ENCODE data around the gene FMNL2. TPM values are rescaled to one million over a fixed set of nuclear protein-coding genes. Genes with fewer than 3 reads are reported as not detected.

The FMNL2 gene
- polyA plus RNA-seq, 1 donor, result 22.4 TPM

- no peak for DNase-seq (ENCODE audit: low read depth)
These were observed 276.7 kb downstream of the FMNL2 start for GRCh38 chr2:152611458-152612231.

- DNase-seq (ENCODE audit: low read depth), result no peak
These were observed 278.3 kb downstream of the FMNL2 start for GRCh38 chr2:152613235-152613634.

DNA sequence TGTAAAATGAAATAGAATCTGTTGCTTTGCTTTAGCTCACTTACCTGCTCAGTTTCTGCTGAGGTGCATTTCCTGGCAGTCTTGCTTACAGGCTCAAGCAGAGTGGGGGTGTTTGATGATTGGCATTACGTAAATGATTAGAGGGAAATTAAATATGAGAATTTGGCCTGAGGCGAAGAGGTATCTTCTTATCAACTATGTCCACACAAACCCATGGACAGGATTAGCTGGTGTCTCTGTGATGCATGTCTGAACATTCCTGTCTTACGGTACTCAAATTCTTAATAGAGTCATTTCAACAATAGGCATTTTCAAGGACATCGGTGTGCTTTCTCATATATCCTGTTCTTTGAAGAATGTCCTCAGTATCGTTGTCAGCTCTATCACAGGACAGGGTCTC is 280.2 kb downstream of the FMNL2 start:
- DNase-seq (ENCODE audit: low read depth), result no peak

DNA sequence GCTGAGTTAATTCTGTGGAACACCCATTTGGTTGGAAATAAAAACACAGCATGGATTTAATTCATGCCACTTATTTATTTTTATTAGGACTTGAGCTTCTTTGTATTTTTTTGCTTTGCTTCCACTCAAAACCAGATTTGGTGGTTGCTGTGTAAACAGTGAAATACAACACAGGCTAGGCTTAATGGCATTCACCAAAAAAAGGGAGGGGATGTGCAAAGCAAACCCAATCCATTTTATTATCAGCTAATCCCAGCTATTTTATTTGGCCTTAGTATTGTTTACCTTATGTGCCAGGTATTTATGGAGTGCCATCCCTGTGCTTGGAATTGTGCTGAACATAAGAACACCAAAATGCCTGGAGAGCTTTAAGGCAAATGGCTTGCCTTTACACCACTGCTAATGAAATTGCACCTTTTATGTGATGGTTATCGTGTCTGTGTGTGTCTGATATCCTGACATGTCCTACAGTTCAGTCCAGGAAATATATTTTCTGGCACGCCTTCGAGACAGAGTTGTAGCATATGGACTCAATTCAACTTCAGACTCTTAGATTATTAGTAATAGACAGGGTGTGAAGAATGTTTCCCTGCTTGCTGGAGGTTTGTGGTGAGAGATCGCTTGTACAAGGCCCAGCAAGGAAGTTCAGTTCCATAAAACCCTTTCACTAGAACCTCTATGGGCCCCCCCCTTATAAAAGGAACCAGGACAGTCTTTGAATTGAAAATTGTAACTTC is 282.6 kb downstream of the FMNL2 start:
- DNase-seq (ENCODE audit: low read depth), result no peak

GRCh38 chr2:152618193-152618564 is 283.2 kb downstream of the FMNL2 start:
- no peak for DNase-seq (ENCODE audit: low read depth)

DNA sequence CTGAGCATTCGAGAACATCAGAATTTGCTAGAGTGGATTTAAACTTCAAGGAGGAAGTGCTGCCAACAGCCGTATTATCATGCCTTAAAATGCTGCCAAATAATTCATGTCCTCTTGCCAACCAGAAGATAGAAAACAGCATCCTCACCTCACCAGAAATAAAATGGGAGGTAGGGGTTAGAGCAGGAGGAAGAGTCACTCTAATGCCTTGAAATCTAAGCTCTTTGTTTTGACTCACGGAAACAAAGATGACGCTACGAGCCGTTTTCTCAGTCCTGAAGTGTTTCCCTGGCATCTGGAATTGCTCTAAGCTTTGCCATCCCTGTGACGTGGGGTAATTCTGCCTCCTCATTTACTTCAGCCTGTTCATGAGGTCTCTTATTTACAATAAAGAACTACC is 285.2 kb downstream of the FMNL2 start:
- DNase-seq (ENCODE audit: low read depth), result no peak

DNA sequence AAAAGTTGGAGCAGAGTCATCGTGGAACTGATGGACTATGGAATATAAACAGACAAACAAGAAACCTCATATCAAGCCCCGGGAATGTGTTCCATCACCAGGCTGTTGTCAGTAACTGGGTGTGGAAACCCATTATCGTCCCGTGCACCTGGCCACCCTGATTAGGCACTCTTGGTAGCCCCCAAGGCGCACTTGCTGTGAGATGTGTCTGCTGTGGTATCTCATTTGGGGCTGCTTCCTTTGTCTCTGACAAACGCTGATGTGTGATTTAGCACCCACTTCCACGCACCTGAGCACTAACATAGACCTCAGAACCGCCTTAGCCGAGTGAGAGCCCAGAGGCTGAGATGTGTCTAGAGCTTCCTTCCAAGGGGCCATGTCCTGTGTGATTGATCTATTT is 286.0 kb downstream of the FMNL2 start:
- no peak for DNase-seq (ENCODE audit: low read depth)

GRCh38 chr2:152622219-152622618 is 287.2 kb downstream of the FMNL2 start:
- DNase-seq (ENCODE audit: low read depth), result no peak

GRCh38 chr2:152623076-152623740 is 288.2 kb downstream of the FMNL2 start:
- DNase-seq (ENCODE audit: low read depth), result no peak

DNA sequence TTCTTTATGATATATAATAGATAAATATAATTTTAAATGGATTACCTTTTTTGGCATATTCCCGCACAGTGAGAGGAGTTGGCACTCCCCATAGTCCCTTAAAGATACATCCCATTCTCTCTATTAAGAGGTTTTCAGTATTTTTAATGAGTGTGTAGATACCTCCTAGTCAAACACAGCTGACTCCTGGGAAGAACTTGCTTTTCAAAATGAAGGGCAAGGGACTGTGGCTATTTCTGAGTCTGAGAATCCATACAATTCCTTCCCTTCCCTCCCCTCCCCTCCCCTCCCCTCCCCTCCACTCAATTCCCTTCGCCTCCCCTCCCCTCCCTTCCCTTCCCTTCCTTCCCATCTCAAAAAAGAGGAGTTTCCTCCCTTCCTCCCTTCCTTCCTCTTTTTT is 288.8 kb downstream of the FMNL2 start:
- DNase-seq (ENCODE audit: low read depth), result no peak

DNA sequence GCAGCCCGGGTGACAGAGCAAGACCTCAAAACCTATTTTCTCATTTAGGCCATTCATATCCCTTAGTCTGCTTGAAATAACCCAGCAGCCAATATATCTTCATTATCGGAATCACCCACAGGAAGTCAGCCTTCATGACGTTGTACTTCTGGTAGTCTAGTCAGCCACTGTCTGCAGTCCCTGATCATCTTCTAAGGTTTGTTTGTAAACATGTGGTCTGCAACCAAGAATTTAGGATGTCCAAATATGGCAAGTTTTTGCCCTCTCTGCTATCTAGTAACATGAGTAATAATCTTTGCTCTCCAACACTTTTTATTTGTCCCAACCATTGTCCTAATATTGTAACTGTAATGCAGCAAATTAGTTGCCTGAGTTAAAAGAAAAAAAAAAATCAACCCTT is 289.8 kb downstream of the FMNL2 start:
- DNase-seq (ENCODE audit: low read depth), result no peak

DNA sequence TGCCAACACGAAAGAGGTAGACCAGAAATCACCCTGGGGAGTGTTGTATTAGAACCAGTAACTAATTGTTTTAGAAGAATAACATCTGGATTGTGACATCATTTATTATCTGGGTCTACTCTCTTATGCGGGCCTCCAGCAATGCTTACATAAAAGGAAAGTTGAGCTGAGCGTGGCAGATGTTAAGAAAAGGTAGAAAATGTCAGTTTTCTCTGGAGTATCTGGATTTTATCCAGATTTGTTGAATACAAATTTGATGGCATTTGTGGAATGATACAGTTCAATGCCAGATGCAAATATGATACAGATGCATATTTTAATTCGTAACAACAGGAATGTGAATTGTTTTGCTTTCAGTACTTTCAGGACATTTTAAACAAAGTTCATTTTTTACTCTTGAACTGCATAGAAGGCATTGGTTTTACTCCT is 292.0 kb downstream of the FMNL2 start:
- DNase-seq (ENCODE audit: low read depth), result no peak

DNA sequence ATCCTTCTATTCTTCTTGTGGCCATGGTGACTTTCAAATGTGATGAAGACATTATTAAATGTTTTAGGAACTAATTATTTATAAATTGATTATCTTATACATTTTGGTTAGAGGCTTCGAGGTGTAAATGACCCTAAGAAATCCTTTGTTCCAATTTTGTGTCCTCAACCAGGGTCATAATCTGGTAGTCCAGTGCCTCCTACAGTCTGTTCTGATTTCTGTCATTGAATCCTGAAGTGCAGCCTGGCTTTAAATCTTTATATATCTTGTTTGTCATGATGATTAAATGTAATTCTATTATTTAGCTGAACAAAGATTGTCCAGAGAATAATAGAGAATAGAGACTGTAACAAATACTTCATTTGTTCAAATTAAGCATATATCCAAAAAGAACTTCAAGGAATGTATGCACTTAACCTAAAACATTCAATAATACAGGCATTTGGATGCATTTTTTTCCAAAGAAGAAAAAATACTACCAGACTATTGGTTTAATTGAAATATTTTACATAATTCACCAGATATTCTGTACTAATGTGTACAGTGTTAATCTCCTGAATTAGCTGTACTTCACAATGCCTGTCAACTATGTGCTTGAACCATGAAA is 292.5 kb downstream of the FMNL2 start:
- no peak for DNase-seq (ENCODE audit: low read depth)

DNA sequence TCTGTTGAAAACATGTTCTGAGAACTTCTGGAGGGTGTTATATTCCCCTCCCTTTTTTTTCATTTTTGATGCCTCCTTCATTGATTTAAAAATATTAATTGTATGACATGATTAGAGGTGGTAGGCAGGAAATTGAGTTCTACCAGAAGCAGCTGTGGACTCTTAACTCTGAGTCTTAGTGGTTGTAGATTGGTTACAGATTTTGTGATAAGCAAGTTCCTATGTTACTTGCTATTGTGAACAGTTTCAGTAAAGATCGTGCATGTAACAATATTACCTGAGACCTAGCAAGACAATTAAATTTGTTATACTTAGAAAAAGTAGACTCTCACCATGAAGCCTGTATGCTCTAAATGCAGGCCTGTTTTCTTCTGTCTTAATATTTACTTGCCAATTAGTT is 294.2 kb downstream of the FMNL2 start:
- DNase-seq (ENCODE audit: low read depth), result no peak

DNA sequence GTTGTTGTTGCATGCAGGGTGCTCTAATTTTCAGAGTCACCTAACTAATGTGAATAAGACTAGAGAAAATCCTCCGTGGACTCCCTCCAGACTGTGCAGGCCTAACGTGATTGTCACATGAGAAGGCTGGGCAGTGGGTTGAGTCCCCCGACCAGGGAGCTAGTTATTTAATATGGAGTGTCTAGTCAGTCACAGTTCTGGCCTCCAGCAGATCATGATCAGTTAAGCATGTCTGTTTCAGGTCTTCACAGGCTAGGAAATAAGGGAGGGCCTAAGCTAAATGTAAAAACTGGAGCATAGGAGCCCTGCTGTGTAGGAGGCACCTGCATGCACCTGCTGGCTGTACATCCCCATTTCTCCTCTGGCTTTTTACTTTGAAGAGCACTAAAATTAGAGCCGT is 295.5 kb downstream of the FMNL2 start:
- DNase-seq (ENCODE audit: low read depth), result no peak

DNA sequence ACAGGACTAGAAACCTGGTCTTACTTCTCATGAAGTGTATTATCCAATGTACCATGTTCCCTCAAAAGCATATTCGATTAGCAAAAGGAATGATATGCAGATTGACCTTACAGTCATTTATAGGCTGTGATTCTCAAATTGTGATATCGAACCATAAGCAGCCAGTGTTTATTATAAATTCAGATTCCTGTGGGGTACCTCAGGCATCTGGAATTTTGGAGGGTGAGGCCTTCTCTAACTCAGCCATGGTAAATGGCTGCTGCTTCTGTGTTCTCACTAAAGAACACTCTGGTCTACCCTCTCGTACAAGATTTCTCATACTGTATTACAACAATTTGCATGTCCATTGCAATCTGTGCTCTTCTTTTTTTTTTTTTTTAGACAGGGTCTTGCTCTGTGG is 297.8 kb downstream of the FMNL2 start:
- DNase-seq (ENCODE audit: low read depth), result no peak

- DNase-seq (ENCODE audit: low read depth), result no peak
These were observed 300.8 kb downstream of the FMNL2 start for GRCh38 chr2:152635635-152636298.

DNA sequence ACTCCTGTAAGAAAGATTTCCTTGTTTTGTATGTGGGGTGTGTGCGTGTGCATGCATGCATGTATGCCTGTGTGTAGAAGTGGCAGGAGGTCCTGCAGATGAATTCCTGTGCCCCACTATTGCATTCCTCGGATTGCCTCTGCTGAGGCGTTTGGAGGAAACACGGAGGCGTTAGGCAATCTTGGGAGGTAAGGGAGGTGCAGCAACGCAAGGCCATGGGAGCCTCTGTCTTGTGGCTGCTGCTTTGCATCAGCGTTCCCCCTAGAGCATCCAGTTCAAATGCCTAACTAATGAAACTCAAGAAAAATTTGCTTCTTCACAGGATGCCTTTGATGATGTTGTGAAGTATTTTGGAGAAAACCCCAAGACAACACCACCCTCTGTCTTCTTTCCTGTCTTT is 302.3 kb downstream of the FMNL2 start:
- no peak for DNase-seq (ENCODE audit: low read depth)

DNA sequence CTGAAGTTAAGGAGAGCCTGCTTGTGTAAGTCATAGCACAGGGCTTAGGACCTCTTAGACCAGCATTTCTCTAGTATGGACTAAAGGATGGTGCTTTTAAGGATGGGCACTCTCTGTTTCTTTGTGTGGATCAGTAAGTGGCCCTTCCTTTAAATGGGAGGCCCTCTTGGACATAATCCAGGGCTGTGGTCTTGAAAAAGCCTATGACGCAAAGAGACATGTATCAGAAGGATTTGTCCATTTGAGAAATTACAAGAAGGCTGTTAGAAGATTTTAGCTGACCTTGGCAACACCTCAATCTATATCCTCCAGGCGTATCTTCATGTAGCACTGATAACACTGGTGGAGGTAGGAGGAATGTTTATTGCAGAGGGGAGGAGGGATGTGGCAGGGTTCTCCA is 303.1 kb downstream of the FMNL2 start:
- no peak for DNase-seq (ENCODE audit: low read depth)

- DNase-seq (ENCODE audit: low read depth), result no peak
These were observed 303.6 kb downstream of the FMNL2 start for GRCh38 chr2:152638590-152638989.

GRCh38 chr2:152644189-152644873 is 309.4 kb downstream of the FMNL2 start:
- DNase-seq (ENCODE audit: low read depth), result no peak
